Esophagus squamous epithelium (tissue), 4 donors: ENCODE data around the gene PKD1.
"Not testable (repeated sequence)": the region's sequence is repeated elsewhere in the genome, so short reads cannot be mapped to it uniquely, and the experiment has no call there.

Source experiments
- POLR2A ChIP-seq, 4 donors: fragments of 450-650 bp; IDR thresholded peaks; one replicate each; pipeline ENCODE4 v1.6.1; 2017; ENCODE audit warnings: antibody characterized with exemption in 4 of 4, mild to moderate bottlenecking in 4 of 4, moderate library complexity in 3 of 4
- TF ChIP-seq, protein P1 (sequence below), 6 experiments: fragments of 450-650 bp in 4 of 6; fragments of 200-600 bp in 2 of 6; sonication (generic) in 2 of 6; IDR thresholded peaks; one replicate each; pipeline ENCODE4 v1.5.1; 2016 to 2019; ENCODE audit warnings: antibody characterized with exemption in 6 of 6, mild to moderate bottlenecking in 4 of 6, moderate library complexity in 4 of 6

DNA sequence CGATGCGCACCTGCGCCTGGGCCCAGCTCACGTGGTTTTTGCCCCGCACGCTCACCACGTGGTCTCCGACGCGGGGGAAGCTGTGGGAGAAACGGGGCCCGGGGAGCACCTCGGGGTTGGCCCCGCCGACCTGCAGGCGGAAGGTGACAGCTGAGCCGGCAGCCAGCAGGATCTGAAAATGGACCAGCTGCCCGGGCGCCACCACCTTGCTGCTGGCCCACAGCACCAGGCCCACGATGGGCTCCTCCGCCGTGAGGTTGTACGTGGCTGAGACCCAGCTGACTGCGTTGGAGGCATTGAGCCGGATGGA lies 26.5 kb downstream of the PKD1 start:
- TF ChIP-seq, protein P1, sequence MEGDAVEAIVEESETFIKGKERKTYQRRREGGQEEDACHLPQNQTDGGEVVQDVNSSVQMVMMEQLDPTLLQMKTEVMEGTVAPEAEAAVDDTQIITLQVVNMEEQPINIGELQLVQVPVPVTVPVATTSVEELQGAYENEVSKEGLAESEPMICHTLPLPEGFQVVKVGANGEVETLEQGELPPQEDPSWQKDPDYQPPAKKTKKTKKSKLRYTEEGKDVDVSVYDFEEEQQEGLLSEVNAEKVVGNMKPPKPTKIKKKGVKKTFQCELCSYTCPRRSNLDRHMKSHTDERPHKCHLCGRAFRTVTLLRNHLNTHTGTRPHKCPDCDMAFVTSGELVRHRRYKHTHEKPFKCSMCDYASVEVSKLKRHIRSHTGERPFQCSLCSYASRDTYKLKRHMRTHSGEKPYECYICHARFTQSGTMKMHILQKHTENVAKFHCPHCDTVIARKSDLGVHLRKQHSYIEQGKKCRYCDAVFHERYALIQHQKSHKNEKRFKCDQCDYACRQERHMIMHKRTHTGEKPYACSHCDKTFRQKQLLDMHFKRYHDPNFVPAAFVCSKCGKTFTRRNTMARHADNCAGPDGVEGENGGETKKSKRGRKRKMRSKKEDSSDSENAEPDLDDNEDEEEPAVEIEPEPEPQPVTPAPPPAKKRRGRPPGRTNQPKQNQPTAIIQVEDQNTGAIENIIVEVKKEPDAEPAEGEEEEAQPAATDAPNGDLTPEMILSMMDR (IDR thresholded peaks at IDR 0.05): not testable (repeated sequence)
- TF ChIP-seq POLR2A (IDR thresholded peaks at IDR 0.05): not testable (repeated sequence)
